H1 (cell line): ENCODE results near the gene CIAO3. TPM values are rescaled to one million over a fixed set of nuclear protein-coding genes. Genes with fewer than 3 reads are reported as not detected.

Experiments
- CTCF ChIA-PET: fragments of 300-600 bp; sonication (Branson Sonifier 250); formaldehyde crosslinking; loops from one replicate; lab custom pipeline; 2021; ENCODE audit not compliant: partially characterized antibody; lab: Charles Lee
- POLR2A ChIA-PET: fragments of 300-600 bp; sonication (Branson Sonifier 250); formaldehyde crosslinking; loops from one replicate; lab custom pipeline; 2021; ENCODE audit warnings: inconsistent platforms; ENCODE audit not compliant: partially characterized antibody; lab: Charles Lee
- DNase-seq, 2 experiments: peaks; one replicate each; pipeline versions ENCODE4 v3.0.0 to v3.0.0-alpha.2; 2010 to 2022; ENCODE audit warnings: low spot score in 2 of 2, low read depth in 1 of 2, mixed read lengths in 1 of 2
- FAIRE-seq: peaks from 2 replicates; lab custom pipeline; 2011; peaks lifted over from hg19 to GRCh38; lab: Jason Lieb, UNC
- H2AFZ ChIP-seq: 2 replicates; pipeline ENCODE4 v1.8.1; 2012; ENCODE audit warnings: low read length, inconsistent platforms
- H2AK5ac ChIP-seq: 2 replicates; pipeline ENCODE4 v1.6.1; 2013; ENCODE audit warnings: low read depth, low read length
- H2BK120ac ChIP-seq: replicated peaks from 2 replicates; pipeline ENCODE3; 2013; ENCODE audit warnings: low read depth, low read length, inconsistent platforms
- H2BK12ac ChIP-seq: 2 replicates; pipeline ENCODE4 v1.6.1; 2013; ENCODE audit warnings: low read depth, low read length
- H2BK15ac ChIP-seq: 2 replicates; pipeline ENCODE4 v1.6.1; 2013; ENCODE audit warnings: low read length
- H2BK20ac ChIP-seq: 2 replicates; pipeline ENCODE4 v1.6.1; 2013; ENCODE audit warnings: low read length
- H2BK5ac ChIP-seq: 2 replicates; pipeline ENCODE4 v1.6.1; 2013; ENCODE audit warnings: low read depth, low read length
- H3K14ac ChIP-seq: 2 replicates; pipeline ENCODE4 v1.6.1; 2013; ENCODE audit warnings: inconsistent platforms; ENCODE audit not compliant: insufficient read length
- H3K18ac ChIP-seq: 2 replicates; pipeline ENCODE4 v1.6.1; 2013; ENCODE audit warnings: low read length; ENCODE audit errors: extremely low read depth
- H3K23ac ChIP-seq: 2 replicates; pipeline ENCODE4 v1.6.1; 2013; ENCODE audit warnings: inconsistent platforms; ENCODE audit not compliant: insufficient read length
- H3K23me2 ChIP-seq: 2 replicates; pipeline ENCODE4 v1.6.1; 2013; ENCODE audit warnings: low read depth, low read length
- H3K27ac ChIP-seq: 2 replicates; pipeline ENCODE4 v1.6.1; 2011; ENCODE audit warnings: low read depth, low read length, inconsistent platforms
- H3K27me3 ChIP-seq, 4 experiments: replicated peaks in 1 of 4; 1 replicate in 1 of 4; 2 replicates in 3 of 4; pipeline versions ENCODE4 v1.6.1 to v1.8.1; 2011 to 2013; ENCODE audit warnings: low read length in 3 of 4, mild to moderate bottlenecking in 3 of 4, inconsistent platforms in 2 of 4, mixed read lengths in 2 of 4, moderate library complexity in 1 of 4; ENCODE audit not compliant: control insufficient read depth in 3 of 4, insufficient read depth in 3 of 4; ENCODE audit errors: extremely low read depth in 1 of 4
- H3K36me3 ChIP-seq, 4 experiments: 2 replicates each; pipeline versions ENCODE4 v1.6.1 to v1.8.1; 2011 to 2013; ENCODE audit warnings: mild to moderate bottlenecking in 4 of 4, low read length in 3 of 4, moderate library complexity in 2 of 4, control low read depth in 1 of 4, inconsistent platforms in 1 of 4; ENCODE audit not compliant: insufficient read depth in 4 of 4, control insufficient read depth in 2 of 4
- H3K4ac ChIP-seq: replicated peaks from 2 replicates; pipeline ENCODE3; 2013; ENCODE audit warnings: low read length, low read depth, mixed read lengths, inconsistent platforms; ENCODE audit not compliant: insufficient read length
- H3K4me1 ChIP-seq, 4 experiments: replicated peaks in 1 of 4; 1 replicate in 1 of 4; 2 replicates in 3 of 4; pipeline versions ENCODE4 v1.6.1 to v1.8.1; 2011 to 2013; ENCODE audit warnings: low read length in 3 of 4, inconsistent platforms in 2 of 4, mixed read lengths in 1 of 4; ENCODE audit not compliant: insufficient read depth in 4 of 4, control insufficient read depth in 3 of 4
- H3K4me2 ChIP-seq, 2 experiments: 2 replicates each; pipeline versions ENCODE4 v1.6.1 to v1.8.1; 2011 to 2013; ENCODE audit warnings: low read depth in 2 of 2, low read length in 2 of 2, control low read depth in 1 of 2, inconsistent platforms in 1 of 2, mild to moderate bottlenecking in 1 of 2; ENCODE audit not compliant: insufficient read depth in 1 of 2
- H3K4me3 ChIP-seq, 4 experiments: fragments of 200-600, 300-600 bp in 1 of 4; sonication (generic), shearing (Covaris generic), sonication (Bioruptor Twin) in 1 of 4; 2 replicates each; pipeline versions ENCODE4 v1.5.1 to v1.8.1; 2011 to 2016; ENCODE audit warnings: low read length in 4 of 4, low read depth in 3 of 4, control low read depth in 2 of 4, inconsistent platforms in 2 of 4, mild to moderate bottlenecking in 2 of 4, mixed read lengths in 1 of 4, moderate library complexity in 1 of 4; ENCODE audit not compliant: insufficient read depth in 2 of 4; ENCODE audit errors: extremely low read depth in 1 of 4
- H3K56ac ChIP-seq: replicated peaks from 2 replicates; pipeline ENCODE3; 2013; ENCODE audit warnings: low read depth, mild to moderate bottlenecking, mixed read lengths, low read length, inconsistent platforms; ENCODE audit not compliant: insufficient read length
- H3K79me1 ChIP-seq: 2 replicates; pipeline ENCODE4 v1.6.1; 2013; ENCODE audit warnings: low read depth, low read length, control low read depth
- H3K79me2 ChIP-seq, 2 experiments: 2 replicates each; pipeline versions ENCODE4 v1.6.1 to v1.8.1; 2012 to 2013; ENCODE audit warnings: low read length in 2 of 2, mild to moderate bottlenecking in 2 of 2, inconsistent platforms in 1 of 2; ENCODE audit not compliant: insufficient read depth in 2 of 2, control insufficient read depth in 1 of 2
- H3K9ac ChIP-seq, 4 experiments: replicated peaks in 1 of 4; 1 replicate in 1 of 4; 2 replicates in 3 of 4; pipeline versions ENCODE4 v1.6.1 to v1.8.1; 2011 to 2013; ENCODE audit warnings: low read depth in 3 of 4, low read length in 3 of 4, control low read depth in 2 of 4, mild to moderate bottlenecking in 2 of 4, moderate library complexity in 2 of 4, inconsistent platforms in 1 of 4; ENCODE audit errors: extremely low read depth in 1 of 4
- H3K9me3 ChIP-seq, 2 experiments: 2 replicates each; pipeline versions ENCODE4 v1.6.1 to v1.8.1; 2012 to 2013; ENCODE audit warnings: mild to moderate bottlenecking in 2 of 2, moderate library complexity in 2 of 2, control low read depth in 1 of 2, inconsistent platforms in 1 of 2, low read depth in 1 of 2, low read length in 1 of 2, mixed read lengths in 1 of 2; ENCODE audit not compliant: insufficient read depth in 2 of 2
- H4K20me1 ChIP-seq, 2 experiments: replicated peaks in 1 of 2; 2 replicates each; pipeline versions ENCODE3 to v1.8.1; 2011 to 2013; ENCODE audit warnings: inconsistent platforms in 2 of 2, low read length in 2 of 2, mild to moderate bottlenecking in 1 of 2; ENCODE audit not compliant: insufficient read depth in 2 of 2, control insufficient read depth in 1 of 2
- H4K5ac ChIP-seq: 2 replicates; pipeline ENCODE4 v1.6.1; 2013; ENCODE audit warnings: low read length, low read depth, mixed read lengths, inconsistent platforms; ENCODE audit not compliant: insufficient read length
- H4K8ac ChIP-seq: 2 replicates; pipeline ENCODE4 v1.8.0; 2013; ENCODE audit warnings: mild to moderate bottlenecking, moderate library complexity, low read length, inconsistent platforms; ENCODE audit not compliant: insufficient read depth; ENCODE audit errors: extremely low read depth
- H4K91ac ChIP-seq: replicated peaks from 2 replicates; pipeline ENCODE3; 2013; ENCODE audit warnings: low read length, mixed read lengths, inconsistent platforms; ENCODE audit not compliant: insufficient read length
- ATF2 ChIP-seq: IDR thresholded peaks from 2 replicates; pipeline ENCODE4 v1.6.1; 2012; ENCODE audit warnings: low read length, inconsistent platforms
- CBX8 ChIP-seq: fragments of 300-800, 300-1000 bp; sonication (generic); IDR thresholded peaks from 2 replicates; pipeline ENCODE4 v1.7.1; 2016; ENCODE audit warnings: low read depth, low read length, borderline replicate concordance
- CTCF ChIP-seq, 3 experiments: IDR thresholded peaks; 1 replicate in 2 of 3; 2 replicates in 1 of 3; pipeline versions ENCODE4 v1.5.1 to v1.6.1; 2011; ENCODE audit warnings: low read length in 3 of 3, mild to moderate bottlenecking in 3 of 3, inconsistent platforms in 2 of 3, low read depth in 1 of 3, moderate library complexity in 1 of 3; ENCODE audit not compliant: insufficient read depth in 1 of 3; ENCODE audit errors: control extremely low read depth in 1 of 3
- GTF2F1 ChIP-seq: IDR thresholded peaks from 2 replicates; pipeline ENCODE4 v1.6.1; 2012; ENCODE audit warnings: low read depth, low read length, improper control_type of control experiment, borderline replicate concordance
- SIN3A ChIP-seq, 2 experiments: IDR thresholded peaks in 1 of 2; conservative IDR thresholded peaks in 1 of 2; 2 replicates each; pipeline ENCODE4 v1.6.1; 2011 to 2012; ENCODE audit warnings: low read length in 2 of 2, improper control_type of control experiment in 1 of 2, low read depth in 1 of 2, mild to moderate bottlenecking in 1 of 2
- SP1 ChIP-seq: IDR thresholded peaks from 2 replicates; pipeline ENCODE4 v1.6.1; 2011; ENCODE audit warnings: low read depth, low read length
- TBP ChIP-seq: IDR thresholded peaks from 2 replicates; pipeline ENCODE4 v1.6.1; 2011; ENCODE audit warnings: low read depth, low read length, improper control_type of control experiment
- YY1 ChIP-seq: IDR thresholded peaks from 2 replicates; pipeline ENCODE4 v1.6.1; 2011; ENCODE audit warnings: low read depth, mild to moderate bottlenecking, low read length
- ZNF274 ChIP-seq: IDR thresholded peaks from 2 replicates; pipeline ENCODE4 v1.7.0; 2012; ENCODE audit warnings: low read length, borderline replicate concordance; ENCODE audit errors: extremely low read depth
- WGBS, 2 experiments: shearing (Covaris generic) in 1 of 2; methylation state at CpG; one replicate each; pipeline versions ENCODE4 v1.1.6 to v1.1.7; 2013 to 2015; ENCODE audit warnings: low lambda C conversion rate in 2 of 2, mixed read lengths in 2 of 2, inconsistent platforms in 1 of 2, low coverage in 1 of 2, missing lambda C conversion rate in 1 of 2; ENCODE audit not compliant: insufficient replicate concordance in 2 of 2, insufficient coverage in 1 of 2, insufficient read length in 1 of 2; ENCODE audit errors: extremely low coverage in 1 of 2, missing lambda C conversion rate in 1 of 2; 5-methylcytosine and 5-hydroxymethylcytosine counted together
- polyA plus RNA-seq, 7 experiments: library from polyadenylated mRNA; depleted of rRNA in 3 of 7; stranded (reverse) in 5 of 7; unstranded in 2 of 7; fragments of >200 nt in 5 of 7; fragments of 200-250 nt in 2 of 7; gene quantifications; 1 replicate in 5 of 7; 2 replicates in 1 of 7; 4 replicates in 1 of 7; pipeline versions ENCODE4 v1.2.1 to v1.2.3, GENCODE V29; 2011 to 2013; ENCODE audit warnings: missing spikeins in 2 of 7, mixed read lengths in 2 of 7
- total RNA-seq: library from RNA; stranded (reverse); fragmentation: NEBNext Ultra II Directional; extraction: Animal tissue kit (Norgen Biotek cat#: 25700); gene quantifications from 2 replicates; pipeline ENCODE4 v1.2.1, GENCODE V29; 2021

Gene CIAO3
- total and polyA plus RNA-seq, 2 of the 8 experiments (the other 6 are each of a cell fraction or from before 2014, with no cell fraction given), result 20.0 to 20.4 TPM

DNA sequence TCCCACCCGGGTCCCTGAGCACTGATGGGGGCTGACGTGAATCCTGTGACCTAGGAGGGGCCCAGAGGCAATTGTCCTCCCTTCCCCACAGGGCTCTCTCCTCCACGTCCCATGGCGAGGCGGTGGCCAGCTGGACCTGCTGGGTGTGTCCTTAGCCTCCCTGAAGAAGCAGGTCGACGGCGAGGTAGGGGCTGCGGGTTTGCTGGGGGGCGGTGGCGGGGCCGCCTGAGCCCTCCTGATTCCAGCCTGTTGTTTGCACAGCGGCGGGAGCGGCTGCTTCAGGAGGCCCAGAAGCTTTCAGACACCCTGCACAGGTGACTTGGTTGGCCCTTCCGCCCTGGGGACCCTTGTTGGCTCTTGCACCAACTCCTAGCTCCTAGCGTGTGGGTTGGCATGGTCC lies 49.3 kb upstream of the CIAO3 start:
- no peak overlapping the region for H2AK5ac ChIP-seq
- ChIA-PET CTCF (interaction anchor here (13.7 kb wide), 1 partner anchor 68 kb away, joined by 424 read pairs; the partner anchor contains the start of genes ANTKMT, CCDC78, HAGHL and METRN), POLR2A (interaction anchor here (3.0 to 4.4 kb wide), 2 partner anchors 11 to 70 kb away, joined by 20 to 24 read pairs; partner anchors contain the start of genes ANTKMT and GNG13)
- no peak overlapping the region for H3K4me3 ChIP-seq
- DNase-seq (no peak), FAIRE-seq (no peak)
- peaks cover 5% of the 10 kb centered on the region; the same call in 1 of the 2 replicates for H3K79me1 ChIP-seq
- H3K79me2 ChIP-seq, result peaks cover 0 to 16% of the 10 kb centered on the region in 2 experiments; a peak in 1 of 4 replicates
- H3K4me2 ChIP-seq, result no peak overlapping the region; a peak in 1 of 4 replicates
- H3K36me3 ChIP-seq, result peaks cover 5 to 48% (median 14%) of the 10 kb centered on the region in 4 experiments; a peak in 5 of 8 replicates
- 95% methylated on average over 13 of the region's 17 CpGs; no CpG with 5 or more reads in 1 of the 2 experiments for WGBS, 2 experiments
- peaks cover 6 to 33% of the 10 kb centered on the region in 2 experiments for H4K20me1 ChIP-seq
- no peak overlapping the region for H3K27ac ChIP-seq
- H3K27me3 ChIP-seq, result no peaks in the 10 kb centered on the region
- H2BK15ac ChIP-seq, result no peak overlapping the region
- no peak overlapping the region for H4K5ac ChIP-seq
- H3K23ac ChIP-seq, result no peak overlapping the region
- H3K4me1 ChIP-seq, result peaks cover 0 to 14% (median 6%) of the 10 kb centered on the region in 4 experiments; a peak in 4 of 7 replicates
- H2BK20ac ChIP-seq, result no peak overlapping the region
- no peak overlapping the region for H2BK120ac ChIP-seq
- H3K4ac ChIP-seq, result no peak overlapping the region
- no peaks in the 10 kb centered on the region for H3K9me3 ChIP-seq
- no peak overlapping the region for H3K56ac ChIP-seq
- no peak overlapping the region for H4K8ac ChIP-seq
- no peak overlapping the region for H2BK5ac ChIP-seq
- no peak overlapping the region for H3K9ac ChIP-seq
- no peak overlapping the region for H4K91ac ChIP-seq
- H3K23me2 ChIP-seq, result peaks cover 9% of the 10 kb centered on the region; the same call in 1 of the 2 replicates
- H2BK12ac ChIP-seq, result no peak overlapping the region
- H3K14ac ChIP-seq, result no peak overlapping the region
- H2AFZ ChIP-seq, result no peak overlapping the region
- no peak overlapping the region for H3K18ac ChIP-seq
- TF ChIP-seq GTF2F1 (no peak), SP1 (no peak), SIN3A (conservative IDR thresholded peaks at IDR 0.05 in 1 of 2, IDR thresholded peaks at IDR 0.05 in 1 of 2; ENCODE audit: low read depth in 1 of 2, low read length in 2 of 2) (no peak), CBX8 (no peak), TBP (no peak), YY1 (no peak), CTCF (IDR thresholded peaks at IDR 0.05; ENCODE audit: control extremely low read depth in 1 of 3, insufficient read depth in 1 of 3, low read depth in 1 of 3, low read length in 3 of 3) (no peak), ATF2 (no peak), ZNF274 (no peak)
